Effector memory CD4-positive, alpha-beta T cell (primary cell): ENCODE data around the gene SLC22A4.

Experiments used
- DNase-seq, 3 donors: peaks; one replicate each; pipeline ENCODE4 v3.0.0-alpha.2; 2020
- H3K27ac ChIP-seq: 2 replicates; pipeline ENCODE4 v1.7.0; 2013; ENCODE audit warnings: mild to moderate bottlenecking, low read length, moderate library complexity; ENCODE audit not compliant: insufficient read depth, poor library complexity, severe bottlenecking
- H3K27me3 ChIP-seq: replicated peaks from 2 replicates; pipeline ENCODE4 v1.7.0; 2013; ENCODE audit warnings: mild to moderate bottlenecking, low read length; ENCODE audit not compliant: insufficient read depth, control insufficient read depth, poor library complexity, severe bottlenecking
- H3K36me3 ChIP-seq: 2 replicates; pipeline ENCODE4 v1.7.0; 2013; ENCODE audit warnings: mild to moderate bottlenecking, low read length, moderate library complexity; ENCODE audit not compliant: control insufficient read depth, insufficient read depth
- H3K4me1 ChIP-seq: 2 replicates; pipeline ENCODE4 v1.7.0; 2013; ENCODE audit warnings: low read length, mild to moderate bottlenecking; ENCODE audit not compliant: control insufficient read depth, insufficient read depth, poor library complexity, severe bottlenecking
- H3K4me3 ChIP-seq: 2 replicates; pipeline ENCODE4 v1.7.0; 2013; ENCODE audit warnings: low read length, low read depth, mild to moderate bottlenecking; ENCODE audit not compliant: insufficient read depth, poor library complexity, severe bottlenecking
- H3K9me3 ChIP-seq: 2 replicates; pipeline ENCODE4 v1.7.0; 2013; ENCODE audit warnings: mild to moderate bottlenecking, low read length, moderate library complexity; ENCODE audit not compliant: control insufficient read depth

Gene SLC22A4

GRCh38 chr5:132263548-132264261, 30.5 kb upstream of the SLC22A4 start:
- H3K27ac ChIP-seq, result no peak overlapping the region
- H3K36me3 ChIP-seq, result no peaks in the 10 kb centered on the region
- no peak overlapping the region for H3K4me3 ChIP-seq
- no peaks in the 10 kb centered on the region for H3K9me3 ChIP-seq
- no peaks in the 10 kb centered on the region for H3K4me1 ChIP-seq
- H3K27me3 ChIP-seq, result no peaks in the 10 kb centered on the region
- no peak for DNase-seq

DNA sequence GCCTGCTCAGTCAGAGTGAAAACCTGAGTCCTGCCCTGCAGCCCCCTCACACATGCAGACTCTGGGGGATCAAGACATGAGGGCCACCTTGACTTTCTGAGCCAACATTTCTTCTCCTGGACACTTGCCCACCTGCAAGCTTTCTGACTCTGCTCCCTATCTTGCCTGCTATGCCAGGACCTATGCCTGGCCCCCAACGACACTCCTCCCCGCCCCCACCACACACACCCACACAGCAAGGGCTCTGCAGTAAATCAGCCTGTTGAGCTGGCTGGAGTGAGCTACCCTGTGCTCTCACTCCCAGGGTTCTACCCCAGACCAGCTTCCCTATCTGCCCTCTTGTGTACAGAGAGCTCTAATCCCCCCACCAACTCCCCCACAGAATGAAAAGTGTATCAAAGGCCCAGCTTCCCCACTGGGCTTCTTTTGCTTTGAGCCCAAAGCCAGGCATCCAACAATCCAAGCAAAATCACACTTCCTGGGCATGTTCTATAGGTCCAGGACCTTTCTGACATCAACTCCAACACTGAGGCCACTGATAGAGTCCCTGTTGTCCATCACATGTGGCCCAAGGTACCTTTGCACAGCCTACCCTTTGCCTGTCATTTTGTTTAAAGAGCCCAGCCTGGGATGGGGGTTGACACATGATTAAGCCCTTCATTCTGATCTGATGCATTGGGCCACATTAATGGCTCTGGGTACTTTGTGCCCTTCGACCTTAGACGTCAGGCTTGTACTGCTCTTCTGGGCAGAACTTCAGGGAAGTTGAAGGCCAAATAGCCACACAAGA, 29.5 kb upstream of the SLC22A4 start:
- Histone ChIP-seq H3K27me3 (no peaks in the 10 kb centered on the region), H3K27ac (no peak overlapping the region), H3K4me3 (no peak overlapping the region), H3K4me1 (no peaks in the 10 kb centered on the region), H3K9me3 (no peaks in the 10 kb centered on the region), H3K36me3 (no peaks in the 10 kb centered on the region)
- DNase-seq, result no peak

DNA sequence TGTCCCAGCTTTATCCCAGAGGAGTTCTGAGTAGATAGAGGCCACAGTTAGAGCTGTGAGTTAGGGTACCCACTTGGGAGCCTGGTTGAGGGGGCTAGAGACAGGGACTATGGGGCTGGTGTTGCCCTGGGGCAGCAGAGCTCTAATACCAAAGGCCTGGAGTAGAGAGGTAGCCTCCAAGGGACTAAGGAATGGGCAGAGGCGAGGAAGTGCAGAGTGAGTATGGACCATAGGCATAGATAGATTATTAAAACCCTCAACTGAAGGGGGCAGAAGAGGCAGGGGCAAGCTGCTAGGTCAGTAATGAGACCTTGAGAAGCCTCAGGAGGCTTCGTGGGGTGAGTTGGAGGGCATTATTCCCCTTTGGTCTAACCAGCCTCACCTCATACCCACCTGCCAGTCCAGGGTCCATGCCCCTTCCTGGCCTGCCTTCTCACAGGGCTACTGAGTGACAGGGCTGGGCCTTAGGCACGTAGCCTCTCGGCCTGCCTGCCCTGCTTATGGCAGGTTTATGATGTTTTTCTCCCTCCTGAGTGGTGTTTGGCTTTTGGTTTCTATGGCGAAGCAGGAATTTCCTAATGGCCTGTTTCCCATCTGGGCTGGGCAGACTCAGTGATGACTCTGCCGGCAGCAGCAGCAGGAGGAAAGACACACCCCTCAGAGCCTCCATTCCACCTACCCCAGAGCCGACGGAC, 28.7 kb upstream of the SLC22A4 start:
- no peak overlapping the region for H3K27ac ChIP-seq
- no peak for DNase-seq
- H3K4me1 ChIP-seq, result no peaks in the 10 kb centered on the region
- H3K27me3 ChIP-seq, result no peaks in the 10 kb centered on the region
- H3K9me3 ChIP-seq, result no peaks in the 10 kb centered on the region
- no peaks in the 10 kb centered on the region for H3K36me3 ChIP-seq
- no peak overlapping the region for H3K4me3 ChIP-seq

DNA sequence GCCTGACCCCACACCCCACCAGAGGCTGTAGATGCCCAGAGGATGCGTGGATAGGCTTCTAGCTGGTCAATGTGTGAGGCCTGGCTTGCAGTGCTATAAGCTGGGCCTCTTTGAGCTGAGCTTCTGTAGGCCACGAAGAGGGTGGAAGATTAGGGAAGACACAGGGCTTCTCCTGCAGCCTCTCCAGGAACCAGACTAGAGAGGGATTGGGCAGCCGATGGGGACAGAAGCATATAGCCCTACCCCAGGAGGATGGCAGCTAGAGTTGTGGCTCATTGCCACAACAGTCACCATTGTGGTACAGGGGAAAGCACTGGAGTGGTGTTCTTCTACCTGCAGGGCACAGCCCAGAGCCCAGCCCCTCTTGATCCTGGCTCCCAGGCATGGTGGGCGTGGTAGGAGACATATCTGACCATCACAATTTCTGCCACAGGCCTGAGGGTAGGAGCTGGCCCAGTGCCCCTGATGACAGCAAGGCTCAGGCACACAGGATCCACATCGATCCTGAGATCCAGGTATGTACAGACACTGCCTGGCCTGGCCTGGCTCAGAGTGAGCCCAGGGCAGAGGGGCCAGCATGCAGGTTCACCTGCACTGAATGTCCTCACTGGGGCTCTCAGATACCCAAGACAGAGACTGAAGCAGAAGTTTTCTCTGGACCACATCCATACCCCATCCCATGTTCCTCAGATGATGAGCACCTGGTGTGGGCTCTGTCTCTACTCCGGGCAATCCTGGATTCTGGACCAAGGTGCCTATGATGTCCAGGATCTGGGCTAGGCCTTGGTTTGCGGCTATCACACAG, 28.0 kb upstream of the SLC22A4 start:
- Histone ChIP-seq H3K9me3 (no peaks in the 10 kb centered on the region), H3K27me3 (no peaks in the 10 kb centered on the region), H3K36me3 (no peaks in the 10 kb centered on the region), H3K4me3 (no peak overlapping the region), H3K27ac (no peak overlapping the region), H3K4me1 (no peaks in the 10 kb centered on the region)
- DNase-seq, result no peak

- DNase-seq, result no peak
- no peaks in the 10 kb centered on the region for H3K4me1 ChIP-seq
- no peak overlapping the region for H3K27ac ChIP-seq
- no peak overlapping the region for H3K4me3 ChIP-seq
- H3K27me3 ChIP-seq, result no peaks in the 10 kb centered on the region
- H3K9me3 ChIP-seq, result no peaks in the 10 kb centered on the region
- H3K36me3 ChIP-seq, result no peaks in the 10 kb centered on the region
Observed at GRCh38 chr5:132266836-132267160, 27.4 kb upstream of the SLC22A4 start.

GRCh38 chr5:132267166-132267739, 26.9 kb upstream of the SLC22A4 start:
- H3K36me3 ChIP-seq, result no peaks in the 10 kb centered on the region
- no peak overlapping the region for H3K4me3 ChIP-seq
- H3K9me3 ChIP-seq, result no peaks in the 10 kb centered on the region
- DNase-seq, result no peak
- H3K27ac ChIP-seq, result no peak overlapping the region
- no peaks in the 10 kb centered on the region for H3K4me1 ChIP-seq
- no peaks in the 10 kb centered on the region for H3K27me3 ChIP-seq

DNA sequence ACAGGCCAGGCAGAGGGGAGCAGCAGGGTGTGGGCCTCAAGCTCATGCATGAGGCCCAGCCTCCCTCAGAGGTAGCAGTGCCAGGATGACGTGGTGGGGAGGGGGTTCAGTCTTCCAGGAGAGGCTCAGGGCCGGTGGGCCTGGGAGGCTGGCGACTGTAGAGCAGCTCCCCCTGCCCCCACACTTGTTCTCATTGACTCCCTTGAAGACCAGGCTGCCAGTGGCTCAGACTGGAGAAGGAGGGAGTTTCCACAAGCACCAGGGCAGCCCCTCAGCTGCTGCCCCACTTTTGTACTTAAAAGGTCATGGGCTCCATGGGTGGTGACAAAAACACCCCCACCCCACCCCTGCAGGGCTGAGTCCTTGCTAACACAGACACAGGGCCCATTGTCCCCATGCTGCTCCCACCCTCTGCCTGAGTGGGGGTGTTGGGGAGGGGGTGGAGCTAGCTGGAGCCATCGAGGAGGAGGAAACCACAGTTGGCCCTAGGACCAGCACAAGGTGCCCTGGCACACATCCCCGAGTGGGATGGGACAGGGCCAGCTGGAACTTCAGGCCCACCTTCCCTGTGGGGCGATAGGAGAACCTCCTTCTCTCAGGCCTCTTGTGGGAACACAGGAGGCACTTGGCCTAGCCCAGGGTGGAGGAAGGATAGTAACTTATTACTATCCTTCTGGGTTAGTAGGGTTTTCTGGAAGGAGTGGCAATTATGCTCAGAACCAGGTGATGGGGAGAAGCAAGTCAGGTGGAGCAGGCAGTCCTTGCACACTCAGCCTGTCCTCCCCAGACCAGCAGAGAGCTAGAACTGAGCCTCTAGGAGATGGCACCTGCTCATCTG, 26.0 kb upstream of the SLC22A4 start:
- DNase-seq, result no peak
- no peaks in the 10 kb centered on the region for H3K9me3 ChIP-seq
- H3K27ac ChIP-seq, result no peak overlapping the region
- H3K4me3 ChIP-seq, result no peak overlapping the region
- no peaks in the 10 kb centered on the region for H3K4me1 ChIP-seq
- peaks cover 3% of the 10 kb centered on the region for H3K27me3 ChIP-seq
- no peaks in the 10 kb centered on the region for H3K36me3 ChIP-seq

GRCh38 chr5:132268769-132269551, 25.2 kb upstream of the SLC22A4 start:
- peaks cover 3% of the 10 kb centered on the region for H3K27me3 ChIP-seq
- no peak overlapping the region for H3K4me3 ChIP-seq
- H3K27ac ChIP-seq, result no peak overlapping the region
- no peak for DNase-seq
- no peaks in the 10 kb centered on the region for H3K36me3 ChIP-seq
- H3K9me3 ChIP-seq, result no peaks in the 10 kb centered on the region
- H3K4me1 ChIP-seq, result no peaks in the 10 kb centered on the region
